ENCODE data around the gene MAML2.

Gene MAML2

DNA sequence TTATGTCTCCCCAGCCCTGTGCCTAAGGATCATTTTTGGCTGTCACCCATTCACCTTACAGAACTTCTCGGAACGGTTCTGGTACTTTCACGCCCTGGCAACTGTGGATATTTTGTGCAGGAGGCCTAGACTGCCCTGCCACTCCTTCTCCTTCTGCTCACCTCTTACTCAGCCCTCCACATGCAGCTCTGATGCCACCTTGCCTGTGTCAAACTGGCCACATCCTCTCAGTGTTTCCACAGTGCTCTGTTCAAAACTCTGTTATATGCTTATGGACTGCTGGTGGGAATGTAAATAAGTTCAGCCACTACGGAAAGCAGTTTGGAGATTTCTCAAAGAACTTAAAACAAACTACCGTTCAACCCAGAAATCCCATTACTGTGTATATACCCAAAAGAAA lies 318.3 kb downstream of the MAML2 start:
- peak; percentile 38 for DNase-seq

DNA sequence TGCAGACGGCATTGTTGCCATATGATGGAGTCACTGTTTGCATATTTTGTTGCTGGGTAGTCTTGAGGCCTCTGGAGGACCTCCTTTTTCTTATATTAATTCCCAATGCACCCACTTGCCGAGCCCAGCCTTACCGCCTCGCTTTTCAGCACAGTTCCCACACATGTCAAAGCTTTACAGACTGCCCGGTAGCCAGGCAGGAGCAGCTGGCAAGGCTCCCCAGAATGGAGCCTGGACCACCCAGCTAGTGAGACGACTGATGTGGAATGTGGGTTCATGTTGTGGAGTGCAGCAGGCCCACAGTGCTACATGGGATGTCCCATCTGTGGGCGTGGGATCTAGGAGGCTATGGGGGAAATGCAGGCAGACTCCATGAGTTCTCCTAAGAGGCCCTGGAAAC lies 319.7 kb downstream of the MAML2 start:
- DNase-seq, result no peak

GRCh38 chr11:96021901-96022650 lies 320.9 kb downstream of the MAML2 start:
- no peak for DNase-seq

GRCh38 chr11:96019810-96020747 lies 322.9 kb downstream of the MAML2 start:
- DNase-seq, result no peak

- no peak for DNase-seq
Observed at GRCh38 chr11:96019281-96019680, 323.7 kb downstream of the MAML2 start.

DNA sequence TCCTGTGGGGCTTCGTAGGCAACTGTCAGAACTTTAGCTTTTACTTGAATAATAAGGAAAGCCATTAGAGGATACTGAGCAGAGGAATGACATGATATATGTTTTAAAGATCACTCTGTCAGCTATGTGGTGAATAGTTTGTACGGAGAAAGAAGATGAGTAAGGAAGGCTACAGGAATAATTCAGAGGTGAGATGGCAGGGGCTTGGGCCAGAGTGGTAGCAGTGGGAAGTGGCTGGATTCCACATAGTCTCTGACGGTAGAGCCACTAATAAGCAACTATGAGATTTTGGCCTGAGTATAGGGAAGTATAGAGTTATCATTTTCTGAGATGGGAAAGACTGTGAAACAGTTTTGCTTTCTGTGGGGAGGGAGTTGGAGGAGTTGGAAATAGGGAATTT lies 325.1 kb downstream of the MAML2 start:
- DNase-seq, result no peak

DNA sequence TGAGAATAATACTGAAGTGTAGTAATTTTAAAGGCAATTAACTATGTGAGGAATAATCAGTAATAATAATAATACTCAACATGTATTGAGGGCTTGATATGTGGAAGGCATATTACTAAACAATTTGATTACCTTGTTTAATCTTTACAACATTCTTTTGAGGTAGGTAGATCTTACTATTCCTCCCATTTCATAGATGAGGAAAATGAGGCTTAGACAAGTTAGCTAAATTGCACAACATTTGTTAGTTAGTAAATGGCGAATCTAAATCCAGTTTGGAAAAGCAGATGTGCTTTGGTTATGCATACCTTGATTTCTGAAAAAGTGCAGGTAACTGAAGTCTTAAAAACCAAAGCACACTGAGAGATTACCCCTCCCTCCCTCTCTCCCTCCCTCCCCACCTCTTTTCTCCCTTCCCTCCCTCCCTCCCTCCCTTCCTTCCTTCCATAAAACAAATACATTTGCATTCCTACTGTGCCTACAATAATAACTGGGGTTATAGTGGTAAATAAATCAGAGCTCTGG lies 326.0 kb downstream of the MAML2 start:
- no peak for DNase-seq

DNA sequence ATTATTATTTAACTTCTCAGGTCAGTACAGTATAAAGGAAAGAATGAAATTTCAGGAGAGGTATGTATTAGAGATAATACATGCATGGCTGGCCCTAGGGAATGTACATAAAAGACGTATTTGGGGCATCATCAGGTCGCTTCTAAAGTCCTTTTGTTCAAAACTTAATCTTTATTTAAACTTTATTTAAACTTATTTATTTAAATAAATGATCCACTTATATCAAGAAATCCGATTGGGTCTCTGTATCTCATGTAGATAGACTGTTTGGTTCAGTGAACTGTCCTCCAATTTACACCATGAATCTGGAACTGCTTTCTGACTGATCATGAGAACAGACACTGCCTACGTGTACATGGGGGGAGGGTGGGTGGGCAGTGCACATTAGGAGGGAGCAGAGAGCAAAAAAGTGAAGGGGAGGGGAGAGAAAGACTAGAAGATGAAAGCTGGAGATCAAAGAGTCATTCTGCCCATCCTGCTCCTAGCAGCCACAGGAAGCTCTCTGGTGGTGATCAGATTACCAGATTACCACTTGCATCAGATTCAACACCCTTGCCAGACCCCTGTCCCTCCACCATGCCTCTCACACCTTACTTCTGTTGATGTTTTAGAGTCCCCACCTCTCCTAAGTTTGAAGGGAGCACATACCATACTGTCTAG lies 327.0 kb downstream of the MAML2 start:
- DNase-seq, result peak; percentile 54

GRCh38 chr11:96014217-96014616 lies 328.8 kb downstream of the MAML2 start:
- DNase-seq, result peak; percentile 65

DNA sequence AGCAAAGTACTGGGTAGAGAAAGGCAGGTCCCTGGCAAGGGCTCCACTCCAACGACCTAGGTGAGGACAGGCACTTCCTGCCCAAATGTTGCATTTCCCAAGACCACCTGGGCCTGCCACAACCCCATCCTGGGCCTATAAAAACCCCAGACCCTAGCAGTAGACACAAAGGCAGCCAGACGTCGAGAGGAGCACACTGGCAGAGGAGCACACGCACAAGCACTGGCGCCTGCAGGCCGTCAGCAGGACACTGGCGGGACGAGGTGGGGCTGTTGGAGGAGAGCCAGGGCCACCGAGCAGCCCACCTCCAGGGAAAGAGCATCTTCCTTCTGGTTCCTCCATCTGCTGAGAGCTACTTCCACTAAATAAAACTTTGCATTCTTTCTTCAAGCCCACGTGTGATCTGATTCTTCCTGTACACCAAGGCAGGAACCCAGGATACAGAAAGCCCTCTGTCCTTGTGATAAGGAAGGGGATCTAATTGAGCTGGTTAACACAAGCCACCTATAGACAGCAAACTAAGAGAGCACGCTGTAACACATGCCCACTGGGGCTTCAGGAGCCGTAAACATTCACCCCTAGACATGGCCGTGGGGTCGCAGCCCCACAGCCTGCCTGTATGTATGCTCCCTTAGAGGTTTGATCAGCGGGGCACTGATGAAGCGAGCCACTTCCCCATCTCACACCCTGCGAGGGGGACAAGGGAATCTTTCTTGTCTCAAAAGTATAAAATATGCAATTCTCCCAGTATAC lies 329.4 kb downstream of the MAML2 start:
- DNase-seq, result peak; percentile 34

DNA sequence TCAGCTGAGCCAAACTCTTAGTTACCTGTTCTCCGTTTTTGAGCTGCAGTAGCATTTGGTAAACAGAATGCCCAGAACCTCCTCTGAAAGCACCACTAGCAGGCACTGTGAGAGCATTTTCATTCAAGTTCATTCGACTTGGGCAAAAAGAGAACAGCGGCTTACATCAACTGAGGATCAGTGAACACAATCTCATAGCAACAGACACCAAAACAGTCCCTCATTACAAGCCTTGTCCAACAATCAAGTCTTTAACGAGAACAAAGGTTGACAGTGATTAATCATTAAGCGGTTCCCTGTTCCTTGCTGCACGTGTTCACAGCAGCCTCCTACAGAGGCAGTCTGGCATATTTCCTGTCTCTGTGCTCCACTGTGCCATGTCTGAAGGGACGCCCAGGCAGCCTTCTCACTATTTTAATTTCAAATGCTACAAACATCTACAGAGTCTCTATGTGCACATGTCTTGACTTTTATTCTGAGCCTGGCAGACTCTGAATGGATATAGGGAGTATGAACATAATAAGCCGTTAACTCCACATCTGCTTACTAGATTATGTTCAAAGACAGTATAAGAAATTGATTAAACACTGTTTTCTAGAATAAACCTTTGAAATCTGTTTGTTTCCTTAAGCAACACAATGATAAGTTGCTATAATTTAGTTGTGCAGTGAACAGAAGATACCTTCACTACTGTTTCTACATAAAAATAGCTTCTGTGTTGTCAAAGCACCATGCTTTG lies 330.7 kb downstream of the MAML2 start:
- DNase-seq, result peak; percentile 78

GRCh38 chr11:96010683-96011082 lies 332.3 kb downstream of the MAML2 start:
- no peak for DNase-seq

GRCh38 chr11:96008161-96008720 lies 334.8 kb downstream of the MAML2 start:
- no peak for DNase-seq

GRCh38 chr11:96006037-96006436 lies 337.0 kb downstream of the MAML2 start:
- no peak for DNase-seq

- no peak for DNase-seq
Observed at GRCh38 chr11:96004862-96005261, 338.1 kb downstream of the MAML2 start.

DNA sequence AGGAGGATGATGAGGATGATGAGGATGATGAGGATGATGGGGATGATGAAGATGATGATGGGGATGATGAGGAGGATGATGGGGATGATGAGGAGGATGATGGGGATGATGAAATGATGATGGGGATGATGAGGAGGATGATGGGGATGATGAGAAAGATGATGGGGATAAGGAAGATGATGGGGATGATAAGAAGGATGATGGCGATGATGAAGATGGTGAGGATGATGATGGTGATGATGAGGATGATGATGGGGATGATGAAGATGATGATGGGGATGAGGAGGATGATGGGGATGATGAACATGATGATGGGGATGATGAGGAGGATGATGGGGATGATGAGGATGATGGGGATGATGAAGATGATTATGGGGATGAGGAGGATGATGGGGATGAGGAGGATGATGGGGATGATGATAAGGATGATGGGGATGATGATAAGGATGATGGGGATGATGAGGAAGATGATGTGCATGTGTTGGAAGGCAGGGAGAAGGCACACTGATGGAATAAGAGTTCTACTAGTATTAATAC lies 340.2 kb downstream of the MAML2 start:
- DNase-seq, result no peak

DNA sequence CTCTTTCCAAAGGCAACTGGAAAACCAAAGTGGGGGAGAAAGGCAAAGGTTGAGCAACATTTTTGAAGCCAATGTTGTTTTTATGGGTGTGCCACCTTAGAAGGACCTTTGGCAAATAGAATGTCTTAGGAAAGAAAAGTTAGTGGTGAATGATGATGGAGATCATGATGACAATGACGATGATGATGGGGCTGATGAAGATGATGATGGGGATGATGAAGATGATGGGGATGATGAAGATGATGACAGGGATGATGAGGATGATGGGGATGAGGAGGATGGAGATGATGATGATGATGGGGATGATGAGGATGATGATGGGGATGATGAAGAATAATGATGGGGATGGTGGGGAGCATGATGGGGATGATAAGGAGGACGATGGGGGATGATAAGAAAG lies 340.7 kb downstream of the MAML2 start:
- no peak for DNase-seq

DNA sequence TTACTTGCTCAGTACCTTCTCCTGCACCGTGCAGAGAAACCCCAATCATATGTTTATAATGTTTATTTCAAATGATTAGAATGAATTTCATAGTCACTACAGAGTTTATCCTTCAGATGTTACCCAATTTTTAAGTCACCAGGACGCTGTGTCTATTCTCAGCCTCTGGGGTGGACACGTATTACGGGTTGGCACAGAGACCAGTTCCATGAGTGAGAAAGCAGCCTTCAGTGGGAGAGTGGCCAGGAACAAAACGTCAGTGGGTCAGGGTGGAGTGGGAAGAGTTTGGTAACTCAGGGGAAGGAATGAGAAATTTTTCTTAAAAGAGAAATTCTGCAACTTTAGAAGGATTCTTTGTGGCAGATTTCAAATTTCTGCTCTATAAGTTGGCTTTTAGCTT lies 342.0 kb downstream of the MAML2 start:
- DNase-seq, result no peak

GRCh38 chr11:95999711-96000406 lies 343.1 kb downstream of the MAML2 start:
- DNase-seq, result no peak

GRCh38 chr11:95996621-95997235 lies 346.3 kb downstream of the MAML2 start:
- no peak for DNase-seq

Measured in CD4-positive, alpha-beta T cell treated with Interleukin-6 for 4 hours (primary cell).